SW 1271 (cell line): Measurements from ENCODE around the gene CCDC71L.
A peak's percentile ranks its signal among the peaks of the same experiment; 100 is the strongest.

Source experiments
- DNase-seq, 2 experiments: peaks; one replicate each; lab custom pipeline; 2025; lab: John Stamatoyannopoulos, UW

Gene CCDC71L

GRCh38 chr7:106625678-106626301 lies 35.2 kb downstream of the CCDC71L start:
- DNase-seq: no peak

- no peak for DNase-seq
Observed at GRCh38 chr7:106623853-106624252, 37.1 kb downstream of the CCDC71L start.

- no peak for DNase-seq
Observed at GRCh38 chr7:106623315-106623660, 37.7 kb downstream of the CCDC71L start.

- no peak for DNase-seq
Observed at GRCh38 chr7:106622654-106623314, 38.2 kb downstream of the CCDC71L start.

GRCh38 chr7:106621393-106622132 lies 39.4 kb downstream of the CCDC71L start:
- DNase-seq: no peak

- DNase-seq: no peak
Observed at GRCh38 chr7:106620676-106621075, 40.3 kb downstream of the CCDC71L start.

- no peak for DNase-seq
Observed at GRCh38 chr7:106620034-106620433, 40.9 kb downstream of the CCDC71L start.

GRCh38 chr7:106619213-106619612 lies 41.7 kb downstream of the CCDC71L start:
- no peak for DNase-seq

GRCh38 chr7:106618480-106618879 lies 42.5 kb downstream of the CCDC71L start:
- DNase-seq: no peak

GRCh38 chr7:106617860-106618259 lies 43.1 kb downstream of the CCDC71L start:
- DNase-seq: no peak

- no peak for DNase-seq
Observed at GRCh38 chr7:106616708-106617051, 44.3 kb downstream of the CCDC71L start.

GRCh38 chr7:106615808-106616707 lies 44.9 kb downstream of the CCDC71L start:
- no peak for DNase-seq

GRCh38 chr7:106614751-106615150 lies 46.2 kb downstream of the CCDC71L start:
- DNase-seq: no peak

- DNase-seq: no peak
Observed at GRCh38 chr7:106613848-106614560, 47.0 kb downstream of the CCDC71L start.

- DNase-seq: no peak
Observed at GRCh38 chr7:106613279-106613678, 47.7 kb downstream of the CCDC71L start.

GRCh38 chr7:106612432-106612831 lies 48.5 kb downstream of the CCDC71L start:
- DNase-seq: no peak

- no peak for DNase-seq
Observed at GRCh38 chr7:106611911-106612310, 49.0 kb downstream of the CCDC71L start.

GRCh38 chr7:106610996-106611886 lies 49.7 kb downstream of the CCDC71L start:
- DNase-seq: no peak

GRCh38 chr7:106609416-106609815 lies 51.5 kb downstream of the CCDC71L start:
- DNase-seq: peak in 1 of 2 experiments; percentile 30

- DNase-seq: no peak
Observed at GRCh38 chr7:106608661-106609060, 52.3 kb downstream of the CCDC71L start.
